CD4-positive, alpha-beta T cell (primary cell): Measurements from ENCODE around the gene CASP3. TPM values are rescaled to one million over a fixed set of nuclear protein-coding genes. Genes with fewer than 3 reads are reported as not detected.
A peak's percentile ranks its signal among the peaks of the same experiment; 100 is the strongest.

ENCODE experiments used
- ATAC-seq: fragments of 200-7000 bp; cut with Tn5 transposase; one replicate; pipeline ENCODE4 v1.10.0; 2022; ENCODE audit warnings: mild to moderate bottlenecking; ENCODE audit not compliant: poor library complexity
- CTCF ChIA-PET: fragments of 350-600 bp; sonication (Branson Sonifier 250); formaldehyde crosslinking; loops from one replicate; lab custom pipeline; 2021; ENCODE audit warnings: antibody characterized with exemption, inconsistent platforms; lab: Charles Lee
- POLR2A ChIA-PET: fragments of 350-600 bp; sonication (Branson Sonifier 250); formaldehyde crosslinking; loops from one replicate; lab custom pipeline; 2021; ENCODE audit warnings: antibody characterized with exemption, inconsistent platforms; lab: Charles Lee
- DNase-seq, 14 experiments: peaks; one replicate each; pipeline ENCODE4 v3.0.0-alpha.2; 2013 to 2020; ENCODE audit warnings: mixed read lengths in 2 of 14
- H3K27ac ChIP-seq, 2 donors: one replicate each; pipeline versions ENCODE4 v1.5.1 to v1.7.0; 2013; ENCODE audit warnings: low read length in 2 of 2, low read depth in 1 of 2, mild to moderate bottlenecking in 1 of 2
- H3K27me3 ChIP-seq, 2 experiments: 1 replicate in 1 of 2; 2 replicates in 1 of 2; pipeline versions ENCODE4 v1.6.1 to v1.7.0; 2013; ENCODE audit warnings: low read length in 2 of 2, control low read depth in 1 of 2, mild to moderate bottlenecking in 1 of 2, moderate library complexity in 1 of 2; ENCODE audit not compliant: insufficient read depth in 2 of 2, control insufficient read depth in 1 of 2
- H3K36me3 ChIP-seq: one replicate; pipeline ENCODE4 v1.6.1; 2013; ENCODE audit warnings: low read length, control low read depth; ENCODE audit not compliant: insufficient read depth
- H3K4me1 ChIP-seq: one replicate; pipeline ENCODE4 v1.6.1; 2013; ENCODE audit warnings: low read length, control low read depth; ENCODE audit not compliant: insufficient read depth
- H3K4me3 ChIP-seq: one replicate; pipeline ENCODE4 v1.5.1; 2013; ENCODE audit warnings: mild to moderate bottlenecking, low read length, moderate library complexity
- H3K9me3 ChIP-seq, 2 experiments: 1 replicate in 1 of 2; 2 replicates in 1 of 2; pipeline versions ENCODE4 v1.6.1 to v1.7.0; 2013; ENCODE audit warnings: low read length in 2 of 2, mild to moderate bottlenecking in 2 of 2, control low read depth in 1 of 2, moderate library complexity in 1 of 2; ENCODE audit not compliant: control insufficient read depth in 1 of 2, insufficient read depth in 1 of 2
- H3K27ac Mint-ChIP-seq: one replicate; pipeline ENCODE4 v1.8.0; 2020; ENCODE audit warnings: mixed read lengths
- H3K27me3 Mint-ChIP-seq: one replicate; pipeline ENCODE4 v1.8.0; 2021; ENCODE audit warnings: mixed read lengths
- H3K36me3 Mint-ChIP-seq: one replicate; pipeline ENCODE4 v1.8.0; 2021; ENCODE audit warnings: low read depth, mixed read lengths
- H3K4me1 Mint-ChIP-seq: one replicate; pipeline ENCODE4 v1.8.0; 2021; ENCODE audit warnings: low read depth, mixed read lengths
- H3K4me3 Mint-ChIP-seq: one replicate; pipeline ENCODE4 v1.8.0; 2020; ENCODE audit warnings: mild to moderate bottlenecking, mixed read lengths
- H3K9me3 Mint-ChIP-seq: one replicate; pipeline ENCODE4 v1.8.0; 2020; ENCODE audit warnings: mixed read lengths
- intact Hi-C, 2 experiments: fragments of 100-400 bp; cut with DNase I in 1 of 2; cut with micrococcal nuclease in 1 of 2; formaldehyde crosslinking; loops; one replicate each; pipeline versions ENCODE4 v1.15.1 to v1.9.0; 2023 to 2025; cut with DNase I, micrococcal nuclease
- total RNA-seq, 174 experiments: library from RNA in 2 of 174; stranded (reverse) in 2 of 174; gene quantifications; one replicate each; pipeline ENCODE4 v1.2.3 and lab custom pipeline; 2021 to 2026
- TF ChIP-seq, protein P1 (sequence below): fragments of 200-600 bp; IDR thresholded peaks from one replicate; pipeline ENCODE4 v1.8.0; 2022; ENCODE audit warnings: antibody characterized with exemption, mild to moderate bottlenecking

CASP3 gene
- total RNA-seq, 2 experiments from 2014 or later = 11.9 to 12.2 TPM

- peaks cover 21% of the 10 kb centered on the region for H3K36me3 ChIP-seq
- TF ChIP-seq, protein P1, sequence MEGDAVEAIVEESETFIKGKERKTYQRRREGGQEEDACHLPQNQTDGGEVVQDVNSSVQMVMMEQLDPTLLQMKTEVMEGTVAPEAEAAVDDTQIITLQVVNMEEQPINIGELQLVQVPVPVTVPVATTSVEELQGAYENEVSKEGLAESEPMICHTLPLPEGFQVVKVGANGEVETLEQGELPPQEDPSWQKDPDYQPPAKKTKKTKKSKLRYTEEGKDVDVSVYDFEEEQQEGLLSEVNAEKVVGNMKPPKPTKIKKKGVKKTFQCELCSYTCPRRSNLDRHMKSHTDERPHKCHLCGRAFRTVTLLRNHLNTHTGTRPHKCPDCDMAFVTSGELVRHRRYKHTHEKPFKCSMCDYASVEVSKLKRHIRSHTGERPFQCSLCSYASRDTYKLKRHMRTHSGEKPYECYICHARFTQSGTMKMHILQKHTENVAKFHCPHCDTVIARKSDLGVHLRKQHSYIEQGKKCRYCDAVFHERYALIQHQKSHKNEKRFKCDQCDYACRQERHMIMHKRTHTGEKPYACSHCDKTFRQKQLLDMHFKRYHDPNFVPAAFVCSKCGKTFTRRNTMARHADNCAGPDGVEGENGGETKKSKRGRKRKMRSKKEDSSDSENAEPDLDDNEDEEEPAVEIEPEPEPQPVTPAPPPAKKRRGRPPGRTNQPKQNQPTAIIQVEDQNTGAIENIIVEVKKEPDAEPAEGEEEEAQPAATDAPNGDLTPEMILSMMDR = no peak
- H3K4me1 Mint-ChIP-seq = peaks cover 56% of the 10 kb centered on the region
- peak overlapping the region; percentile 89 for H3K4me3 ChIP-seq
- DNase-seq = no peak
- peak overlapping the region; percentile 96 for H3K27ac Mint-ChIP-seq
- no peaks in the 10 kb centered on the region for H3K9me3 ChIP-seq
- H3K4me1 ChIP-seq = peaks cover 37% of the 10 kb centered on the region
- POLR2A ChIA-PET = interaction anchor here (0.9 to 4.0 kb wide), 12 partner anchors 12 to 1543 kb away, joined by 3 to 38 read pairs (median 8); partner anchors contain the start of genes CENPU, CYP4V2 and IRF2
- no peaks in the 10 kb centered on the region for H3K27me3 ChIP-seq
- intact Hi-C loops = loop anchor here (2.0 to 10.0 kb wide), 12 partner anchors 87 to 1141 kb away; partner anchors contain the start of genes IRF2 (in 2 of the 2), ACSL1 (in 1 of the 2), CCDC110 (in 1 of the 2) and CENPU (in 1 of the 2)
- no peak for ATAC-seq
- peak overlapping the region; percentile 45 to 72 for H3K27ac ChIP-seq
- H3K27me3 Mint-ChIP-seq = no peaks in the 10 kb centered on the region
- H3K4me3 Mint-ChIP-seq = peak overlapping the region; percentile 96
- H3K36me3 Mint-ChIP-seq = peaks cover 43% of the 10 kb centered on the region
- no peaks in the 10 kb centered on the region for H3K9me3 Mint-ChIP-seq
- CTCF ChIA-PET = no interaction called here
Observed at GRCh38 chr4:184648054-184648312, 1.3 kb downstream of the CASP3 start.

GRCh38 chr4:184647266-184648053 lies 1.8 kb downstream of the CASP3 start:
- peak overlapping the region; percentile 89 for H3K4me3 ChIP-seq
- ATAC-seq = no peak
- POLR2A ChIA-PET = interaction anchor here (0.9 to 4.0 kb wide), 9 partner anchors 12 to 383 kb away, joined by 3 to 38 read pairs (median 22); partner anchors contain the start of genes CENPU and IRF2

DNA sequence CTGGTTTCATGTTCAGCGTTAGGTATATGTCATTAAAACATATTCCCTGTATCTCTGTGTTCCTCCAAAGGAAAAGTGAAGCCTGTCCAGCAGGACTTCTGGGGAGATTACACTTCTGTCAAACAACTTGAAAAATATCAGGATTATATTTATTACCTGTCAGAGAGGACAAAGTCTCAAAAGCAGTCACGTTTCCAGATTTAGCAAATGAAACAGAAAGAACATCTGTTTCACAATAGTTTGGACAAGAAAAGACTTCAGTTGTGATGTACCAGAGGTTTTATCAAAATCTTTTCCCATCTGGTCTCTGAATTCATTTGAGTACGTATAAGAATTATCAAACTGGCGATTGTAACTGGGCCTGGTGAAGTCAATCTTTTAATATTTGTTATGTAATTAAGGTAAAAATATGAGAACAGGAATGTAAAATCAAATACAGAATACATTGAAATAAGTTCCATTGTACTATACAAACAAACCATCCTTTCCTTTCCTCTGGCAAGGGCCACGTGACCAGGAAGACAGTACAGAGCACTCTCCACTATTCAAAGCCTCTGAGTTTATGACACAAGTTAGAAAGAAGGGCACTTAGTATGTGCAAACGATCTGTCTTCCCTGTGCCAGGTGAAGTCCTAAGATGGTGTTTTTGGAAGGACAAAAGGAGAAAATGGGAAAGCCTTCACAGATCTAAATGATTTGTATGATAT lies 3.2 kb downstream of the CASP3 start:
- H3K4me3 ChIP-seq = no peak overlapping the region
- H3K27me3 Mint-ChIP-seq = no peaks in the 10 kb centered on the region
- peaks cover 58% of the 10 kb centered on the region for H3K36me3 Mint-ChIP-seq
- TF ChIP-seq, protein P1 = no peak
- H3K9me3 ChIP-seq = no peaks in the 10 kb centered on the region
- no peak for ATAC-seq
- peaks cover 43% of the 10 kb centered on the region for H3K4me1 ChIP-seq
- peaks cover 24% of the 10 kb centered on the region for H3K36me3 ChIP-seq
- peak overlapping the region; percentile 96 for H3K27ac Mint-ChIP-seq
- peak overlapping the region; percentile 96 for H3K4me3 Mint-ChIP-seq
- H3K27me3 ChIP-seq = no peaks in the 10 kb centered on the region
- H3K9me3 Mint-ChIP-seq = no peaks in the 10 kb centered on the region
- POLR2A ChIA-PET = no interaction called here
- no peak overlapping the region for H3K27ac ChIP-seq
- DNase-seq = no peak
- CTCF ChIA-PET = no interaction called here
- H3K4me1 Mint-ChIP-seq = peaks cover 72% of the 10 kb centered on the region
- intact Hi-C loops = loop anchor here (5.0 to 10.0 kb wide), 8 partner anchors 89 to 1139 kb away; partner anchors contain the start of genes ACSL1 (in 1 of the 2), CCDC110 (in 1 of the 2), CENPU (in 1 of the 2) and CFAP97 (in 1 of the 2)

More at GRCh38 chr4:184647266-184648053, 1.8 kb downstream of the CASP3 start:
- no peaks in the 10 kb centered on the region for H3K9me3 Mint-ChIP-seq
- DNase-seq = no peak
- Histone ChIP-seq H3K27ac (peak overlapping the region in 1 of 2 donors; percentile 6), H3K27me3 (no peaks in the 10 kb centered on the region), H3K9me3 (no peaks in the 10 kb centered on the region), H3K36me3 (peaks cover 22% of the 10 kb centered on the region), H3K4me1 (peaks cover 39% of the 10 kb centered on the region)
- peak overlapping the region; percentile 96 for H3K4me3 Mint-ChIP-seq
- intact Hi-C loops = loop anchor here (2.0 to 10.0 kb wide), 12 partner anchors 87 to 1140 kb away; partner anchors contain the start of genes IRF2 (in 2 of the 2), ACSL1 (in 1 of the 2), CCDC110 (in 1 of the 2) and CENPU (in 1 of the 2)
- TF ChIP-seq, protein P1 = no peak
- H3K27me3 Mint-ChIP-seq = no peaks in the 10 kb centered on the region
- CTCF ChIA-PET = no interaction called here
- H3K4me1 Mint-ChIP-seq = peaks cover 60% of the 10 kb centered on the region
- H3K36me3 Mint-ChIP-seq = peaks cover 45% of the 10 kb centered on the region
- H3K27ac Mint-ChIP-seq = peak overlapping the region; percentile 96
